A204.1 (cell line): ENCODE data around the gene ERI3.

Experiments
- FAIRE-seq: peaks from 2 replicates; lab custom pipeline; 2012; peaks lifted over from hg19 to GRCh38; lab: Jason Lieb, UNC

Gene ERI3

DNA sequence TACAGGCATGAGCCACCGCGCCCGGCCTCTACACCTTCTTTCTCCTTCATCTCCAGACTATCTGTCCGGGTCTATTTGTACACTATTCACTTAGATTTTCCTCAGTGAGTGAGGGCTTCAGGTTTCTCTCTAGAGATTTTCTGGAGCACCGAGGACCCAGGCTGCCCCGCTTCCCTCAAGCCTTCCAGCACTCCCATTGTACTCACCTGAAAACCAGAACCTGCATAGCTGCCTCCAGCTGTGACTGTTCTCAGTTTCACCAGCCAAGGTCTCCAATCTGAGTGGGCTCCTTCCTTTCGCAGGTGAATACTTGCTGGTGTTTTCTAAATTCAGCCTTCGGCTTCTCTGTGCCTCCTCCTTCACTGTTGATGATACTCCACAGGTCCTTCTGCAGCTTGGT lies 154.7 kb downstream of the ERI3 start:
- FAIRE-seq, result no peak

DNA sequence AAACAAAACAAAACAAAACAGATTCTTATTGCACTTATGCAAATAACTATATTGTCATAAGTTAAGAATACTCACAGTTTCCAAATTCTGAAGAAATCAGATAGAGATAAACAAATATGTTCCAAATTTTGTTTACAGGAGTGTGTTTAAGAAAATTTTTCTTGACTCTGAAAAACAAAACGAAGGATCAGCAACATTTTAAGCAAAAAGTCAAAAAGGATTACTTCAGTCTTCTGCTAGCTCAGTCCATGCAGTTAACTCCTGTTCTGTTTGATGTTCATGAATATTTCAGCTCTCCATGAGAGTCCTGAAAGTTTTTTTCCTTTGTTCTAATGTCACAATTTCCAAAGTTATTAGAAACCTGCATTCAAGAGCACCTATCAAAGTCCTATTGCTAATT lies 180.4 kb downstream of the ERI3 start:
- no peak for FAIRE-seq
